Adipose tissue (tissue), 3 donors: ENCODE results near the gene ARAP2. TPM values are rescaled to one million over a fixed set of nuclear protein-coding genes. Genes with fewer than 3 reads are reported as not detected.

ENCODE experiments used
- H3K27ac ChIP-seq: one replicate; pipeline ENCODE4 v1.5.1; 2013; ENCODE audit warnings: low read depth, low read length
- WGBS, 3 donors: extraction: QIAGEN DNeasy Blood & Tissue Kit; methylation state at CpG; one replicate each; pipeline ENCODE4 v1.1.7; 2013; 5-methylcytosine and 5-hydroxymethylcytosine counted together
- polyA plus RNA-seq, 3 donors: library from polyadenylated mRNA; stranded (reverse); fragments of 200-250 nt; gene quantifications; one replicate each; pipeline ENCODE4 v1.2.3, GENCODE V29; 2013
- donor health status: healthy with polysubstance abuse.
- donor health status: Bipolar disorder and iron deficiency.
- donor health status: healthy.

ARAP2 gene
- polyA plus RNA-seq, 3 donors = 1.3 to 3.8 (median 2.1) TPM

- H3K27ac ChIP-seq = no peak overlapping the region
Observed at GRCh38 chr4:36037127-36037526, 207.2 kb downstream of the ARAP2 start.

GRCh38 chr4:36029951-36030350 is 214.4 kb downstream of the ARAP2 start:
- H3K27ac ChIP-seq = no peak overlapping the region

- no peak overlapping the region for H3K27ac ChIP-seq
- WGBS, 3 donors = 47 to 84% (median 75%) methylated on average over 5 of the region's 5 CpGs
Observed at GRCh38 chr4:36027203-36027602, 217.1 kb downstream of the ARAP2 start.

- 59 to 72% (median 72%) methylated on average over 6 of the region's 6 CpGs for WGBS, 3 donors
- H3K27ac ChIP-seq = no peak overlapping the region
Observed at GRCh38 chr4:36026348-36026880, 217.9 kb downstream of the ARAP2 start.

GRCh38 chr4:36024901-36025660 is 219.2 kb downstream of the ARAP2 start:
- WGBS, 3 donors = 52 to 80% (median 79%) methylated on average over 6 of the region's 6 CpGs
- no peak overlapping the region for H3K27ac ChIP-seq

GRCh38 chr4:36020351-36020750 is 224.0 kb downstream of the ARAP2 start:
- 75 to 88% (median 83%) methylated on average over 3 of the region's 3 CpGs for WGBS, 3 donors
- no peak overlapping the region for H3K27ac ChIP-seq

Other genes starting within 250 kb of the ARAP2 start
- under 1 TPM in 1 of 3 donors, not detected in 2; 0.15 TPM for gene DTHD1, start 37.1 kb upstream of the ARAP2 start, polyA plus RNA-seq